GM23338 (cell line): ENCODE results near the gene RIT1.

ENCODE experiments used
- CREB1 ChIP-seq: fragments of 250-450 bp; sonication (Bioruptor Pico); IDR thresholded peaks from 2 replicates; pipeline ENCODE4 v1.5.0; 2020; ENCODE audit warnings: low read depth, mild to moderate bottlenecking, moderate library complexity
- CTCF ChIP-seq, 2 experiments: fragments of 200-600 bp in 1 of 2; sonication (generic) in 1 of 2; conservative IDR thresholded peaks; 2 replicates each; pipeline versions ENCODE4 v1.5.1 to v1.6.1; 2016 to 2017; ENCODE audit warnings: antibody characterized with exemption in 2 of 2, low read depth in 2 of 2, mild to moderate bottlenecking in 2 of 2, moderate library complexity in 1 of 2
- EZH2 ChIP-seq: fragments of 200-600 bp; sonication (generic); IDR thresholded peaks from one replicate; pipeline ENCODE4 v1.8.0; 2017; ENCODE audit warnings: antibody characterized with exemption, mild to moderate bottlenecking, low read depth; ENCODE audit not compliant: unreplicated experiment
- EZH2phosphoT487 ChIP-seq: fragments of 200-600 bp; sonication (generic); IDR thresholded peaks from one replicate; pipeline ENCODE4 v1.8.1; 2018; ENCODE audit warnings: antibody characterized with exemption; ENCODE audit not compliant: unreplicated experiment
- JUNB ChIP-seq: IDR thresholded peaks from one replicate; pipeline ENCODE4 v1.6.1; 2016; ENCODE audit warnings: antibody characterized with exemption; ENCODE audit not compliant: unreplicated experiment
- POLR2AphosphoS5 ChIP-seq: IDR thresholded peaks from 2 replicates; pipeline ENCODE4 v1.6.1; 2016; ENCODE audit warnings: antibody characterized with exemption, low read depth
- REST ChIP-seq: IDR thresholded peaks from one replicate; pipeline ENCODE4 v1.6.1; 2018; ENCODE audit warnings: antibody characterized with exemption; ENCODE audit not compliant: unreplicated experiment
- STAT1 ChIP-seq: IDR thresholded peaks from one replicate; pipeline ENCODE4 v1.6.1; 2016; ENCODE audit warnings: antibody characterized with exemption; ENCODE audit not compliant: unreplicated experiment
- ZNF114 ChIP-seq: fragments of 250-450 bp; sonication (Bioruptor Pico); IDR thresholded peaks from 2 replicates; pipeline ENCODE4 v1.5.0; 2020; ENCODE audit warnings: mild to moderate bottlenecking, moderate library complexity
- ZNF331 ChIP-seq: fragments of 250-450 bp; sonication (Bioruptor Pico); IDR thresholded peaks from 2 replicates; pipeline ENCODE4 v1.5.0; 2020; ENCODE audit warnings: low read depth, mild to moderate bottlenecking, moderate library complexity
- ZNF462 ChIP-seq: fragments of 250-450 bp; sonication (Bioruptor Pico); IDR thresholded peaks from 2 replicates; pipeline ENCODE4 v1.5.0; 2020; ENCODE audit warnings: mild to moderate bottlenecking, moderate library complexity

GRCh38 chr1:155910621-155911121 lies 478 bp downstream of the RIT1 start:
- TF ChIP-seq CTCF (conservative IDR thresholded peaks at IDR 0.05; ENCODE audit: low read depth in 2 of 2) (peak; percentile 33 to 48; a peak in 3 of 4 replicates), ZNF114 (no peak), JUNB (no peak), REST (no peak), CREB1 (CRISPR knock-in tag) (no peak), ZNF462 (no peak), EZH2 (no peak), POLR2AphosphoS5 (no peak), STAT1 (no peak), EZH2phosphoT487 (no peak), ZNF331 (CRISPR knock-in tag) (no peak)
